ENCODE data around the gene KIAA0930.

The KIAA0930 gene

DNA sequence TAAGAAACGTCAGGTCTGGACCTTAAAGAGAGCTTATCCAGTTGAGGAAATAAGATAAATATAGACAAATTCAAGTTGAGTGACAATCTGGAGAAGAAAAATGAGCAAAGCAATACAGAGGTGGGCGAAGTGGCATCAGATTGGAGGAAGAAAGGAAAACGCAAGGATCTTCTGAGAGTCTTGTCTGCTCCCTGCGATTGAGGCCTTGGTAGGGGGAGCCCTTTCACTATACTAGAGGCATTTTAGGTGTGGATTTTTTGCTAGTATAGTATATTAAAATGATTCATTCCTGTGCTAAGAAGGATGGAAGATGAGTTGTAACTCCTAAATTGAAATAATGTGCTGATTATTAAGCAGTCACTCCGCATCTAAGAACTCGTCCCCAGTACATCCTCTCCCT lies 68.9 kb downstream of the KIAA0930 start:
- DNase-seq, result no peak

DNA sequence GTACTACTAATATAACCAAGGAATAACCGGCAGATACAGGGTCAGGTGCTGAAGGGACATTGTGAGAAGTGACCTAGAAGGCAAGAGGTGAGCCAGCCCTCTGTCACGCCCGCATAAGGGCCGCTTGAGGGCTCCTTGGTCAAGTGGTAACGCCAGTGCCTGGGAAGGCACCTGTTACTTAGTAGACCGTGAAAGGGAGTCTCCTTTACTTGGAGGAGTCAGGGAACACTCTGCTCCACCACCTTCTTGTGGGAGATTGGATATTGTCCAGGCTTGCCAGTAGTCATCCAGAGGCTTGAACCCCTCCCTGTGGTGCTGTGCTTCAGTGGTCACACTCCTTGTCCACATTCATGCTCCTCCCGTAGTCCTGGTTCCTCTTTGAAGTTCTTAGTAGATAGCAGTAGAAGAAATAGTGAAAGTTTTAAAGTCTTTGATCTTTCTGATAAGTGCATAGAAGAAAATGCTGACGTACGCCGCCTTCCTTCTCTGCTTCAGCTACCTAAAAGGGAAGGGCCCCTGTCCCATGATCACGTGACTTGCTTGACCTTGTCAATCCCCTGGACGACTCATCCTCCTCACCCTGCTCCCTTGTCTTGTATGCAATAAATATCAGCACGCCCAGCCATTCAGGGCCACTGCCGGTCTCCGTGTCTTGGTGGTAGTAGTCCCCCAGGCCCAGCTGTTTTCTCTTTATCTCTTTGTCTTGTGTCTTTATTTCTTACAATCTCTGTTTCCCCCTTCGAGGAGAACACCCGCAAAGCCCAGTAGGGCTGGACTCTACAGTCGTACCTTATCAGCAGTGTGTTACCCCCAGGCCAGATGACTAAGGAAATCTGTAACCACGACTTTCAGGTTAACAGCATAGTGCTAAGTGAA lies 70.9 kb downstream of the KIAA0930 start:
- no peak for DNase-seq

DNA sequence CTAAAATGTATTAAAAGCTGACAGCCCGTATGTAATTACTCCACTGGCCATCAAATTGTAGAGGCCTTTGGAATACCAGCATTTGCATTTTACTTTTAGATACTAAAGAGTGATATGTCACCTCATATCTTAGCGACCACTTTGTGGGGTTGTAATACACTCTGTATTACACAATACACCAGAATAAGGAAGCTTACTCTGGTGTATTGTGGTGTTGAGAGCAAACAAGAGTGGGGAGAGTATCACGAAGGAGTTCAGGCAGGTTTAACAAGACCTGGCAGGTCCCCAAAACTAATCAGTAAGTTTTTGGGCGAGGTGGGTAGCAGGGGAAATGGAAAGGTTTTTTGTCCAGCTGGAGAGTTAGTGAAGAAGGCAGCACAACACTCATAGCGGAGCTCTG lies 73.8 kb downstream of the KIAA0930 start:
- no peak for DNase-seq

DNA sequence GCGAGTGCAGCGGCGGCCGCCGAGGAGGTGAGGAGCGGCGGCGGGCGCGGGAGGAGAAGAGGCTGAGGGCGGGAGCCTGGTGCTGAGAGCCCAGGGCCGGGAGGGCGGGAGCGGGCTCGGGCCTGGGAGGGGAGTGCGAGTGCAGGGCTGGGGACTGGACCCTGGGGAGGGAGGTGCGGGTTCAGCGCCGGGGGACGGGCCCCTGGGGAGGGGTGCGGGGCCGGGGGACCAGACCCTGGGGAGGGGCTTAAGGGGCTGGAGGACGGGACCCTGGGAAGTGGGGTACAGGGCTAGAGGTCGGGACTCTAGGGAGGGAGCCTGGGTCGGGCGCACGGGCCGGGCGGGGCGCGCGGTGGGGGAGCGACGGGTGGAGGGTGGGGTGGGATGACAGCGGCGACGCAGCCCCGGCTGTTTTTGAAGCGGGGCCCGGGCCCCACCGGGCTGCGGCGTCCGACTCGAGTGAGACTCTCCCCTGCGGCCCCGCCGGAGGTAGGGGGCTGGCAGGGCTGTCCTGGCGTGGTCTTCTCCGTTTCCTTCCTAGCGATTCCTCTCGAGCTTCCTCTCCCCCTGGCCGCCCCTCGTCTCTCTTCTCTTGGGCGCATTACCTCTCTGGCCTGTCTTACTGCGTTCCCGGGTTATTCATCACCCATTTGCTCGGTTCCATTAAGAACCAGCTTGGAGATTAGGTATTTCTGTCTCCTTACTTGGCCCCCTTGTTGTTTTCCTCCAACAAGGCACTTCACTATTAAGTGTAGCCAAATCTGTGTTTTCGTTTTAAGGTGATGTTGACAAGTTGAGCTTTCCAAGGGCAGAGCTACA lies 76.2 kb downstream of the KIAA0930 start:
- DNase-seq, result peak; percentile 16

DNA sequence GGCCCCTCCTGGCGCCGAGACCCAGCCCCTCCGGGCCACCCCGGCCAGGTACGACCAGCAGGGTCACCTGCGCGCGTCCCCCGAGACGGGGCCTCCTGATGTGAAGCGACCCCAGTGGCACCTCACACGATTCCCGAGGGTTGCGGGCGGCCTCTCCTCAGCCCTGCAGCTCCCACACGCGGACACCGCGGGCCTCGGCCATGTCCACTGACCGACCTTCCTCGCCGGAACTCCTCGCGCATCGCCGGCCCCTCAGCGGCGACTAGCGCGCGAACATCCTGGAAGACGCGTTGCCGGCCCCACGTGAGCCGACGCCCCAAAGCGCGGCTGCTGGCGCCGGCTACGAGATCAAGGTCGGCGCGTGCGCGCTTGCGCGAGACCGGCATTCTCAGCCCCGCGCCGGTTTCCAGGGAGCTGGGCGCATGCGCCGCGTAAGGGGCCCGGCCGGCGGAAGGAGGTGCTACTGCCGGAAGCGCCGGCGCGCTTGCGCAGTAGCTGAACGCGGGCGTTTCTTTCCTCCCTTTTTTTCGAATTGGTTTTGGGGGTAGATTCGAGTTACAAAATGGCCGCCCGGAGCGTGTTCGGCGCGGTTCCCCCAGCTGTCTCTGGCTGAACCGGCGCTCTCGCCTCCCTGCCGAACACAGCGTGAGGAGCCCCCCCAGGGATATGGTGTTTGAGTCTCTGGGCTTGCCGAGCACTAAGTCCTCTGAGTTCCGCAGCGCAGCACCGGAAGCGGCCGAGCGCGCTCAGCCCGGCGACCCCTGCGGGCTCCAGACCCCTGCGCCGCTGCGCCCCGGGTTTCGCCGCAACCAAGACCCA lies 77.0 kb downstream of the KIAA0930 start, which contains the start of gene NUP50:
NUP50 (plus strand) TSS at position 475 of the 819 bp plus-strand sequence. CDS start 4,253 bp downstream, outside the sequence.
- peak; percentile 95 for DNase-seq

DNA sequence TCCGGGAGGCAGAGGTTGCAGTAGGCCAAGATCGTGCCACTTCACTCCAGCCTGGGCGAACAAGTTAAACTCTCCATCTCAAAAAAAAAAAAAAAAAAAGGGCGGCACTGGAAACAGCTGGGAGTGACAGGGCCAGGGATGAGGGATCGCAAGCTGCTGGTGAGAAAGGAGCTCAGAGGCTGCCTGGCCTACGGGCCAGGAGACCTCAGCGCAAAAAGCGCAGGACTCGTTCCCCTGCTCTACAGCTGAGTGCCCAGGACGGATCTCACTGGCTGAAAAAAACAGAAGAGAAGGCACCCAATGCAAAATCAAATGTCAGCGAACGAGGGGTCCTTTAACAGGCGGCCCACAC lies 77.6 kb downstream of the KIAA0930 start:
- DNase-seq, result no peak

DNA sequence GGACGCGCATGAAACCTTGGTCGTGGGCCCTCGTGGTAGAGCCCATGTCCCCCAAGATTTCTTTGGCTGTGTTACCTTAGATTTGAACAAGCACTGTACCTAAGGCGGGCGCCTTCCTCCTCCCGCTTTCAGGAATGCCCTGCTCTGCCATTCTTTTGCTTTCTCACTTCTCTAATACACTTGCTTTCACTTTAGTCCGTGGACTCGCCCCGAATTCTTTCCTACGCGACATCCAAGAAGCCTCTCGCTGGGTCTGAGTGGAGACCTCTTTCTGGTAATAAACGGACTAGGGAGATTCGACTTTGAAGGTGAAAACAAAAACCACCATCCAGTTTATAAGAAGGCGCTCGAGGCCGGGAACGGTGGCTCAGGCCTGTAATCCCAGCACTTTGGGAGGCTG lies 78.2 kb downstream of the KIAA0930 start:
- DNase-seq, result no peak

DNA sequence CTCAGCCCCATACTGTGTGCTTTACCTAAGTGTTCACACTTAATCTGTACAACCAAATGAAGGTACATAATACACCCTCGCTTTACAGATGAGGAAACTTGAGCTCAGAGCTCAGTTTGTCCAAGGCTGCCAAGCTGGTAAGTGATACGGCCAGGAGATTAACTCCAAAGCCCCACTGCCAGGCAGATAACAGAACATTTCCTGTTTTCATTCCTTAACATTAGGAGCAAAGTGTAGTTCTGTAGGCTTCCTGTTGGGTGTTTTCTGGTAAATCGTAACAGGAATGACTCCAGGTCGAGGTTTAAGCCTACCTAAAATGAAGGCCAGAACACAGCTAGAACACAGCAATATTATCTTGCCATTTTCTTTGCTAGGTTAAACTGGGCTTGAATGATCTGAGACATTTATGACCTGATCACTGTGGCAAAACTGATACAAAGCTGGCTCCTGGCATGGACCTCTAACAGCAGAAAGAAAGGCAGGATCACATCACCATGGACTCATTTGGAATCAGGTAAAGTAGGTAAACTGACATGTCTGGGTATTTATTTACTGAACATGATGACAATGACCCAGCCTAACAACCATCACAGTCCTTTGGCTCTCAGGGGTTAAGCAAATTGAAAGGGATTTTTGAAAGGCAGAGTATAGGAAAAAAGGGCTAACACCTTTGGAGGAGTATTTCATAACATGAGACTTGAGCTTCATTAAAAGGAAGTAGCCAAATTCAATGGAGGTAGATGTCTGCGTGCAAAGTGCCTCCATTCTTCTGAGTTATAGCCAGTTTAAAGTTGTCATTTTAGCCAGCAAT lies 80.8 kb downstream of the KIAA0930 start:
- DNase-seq, result no peak

DNA sequence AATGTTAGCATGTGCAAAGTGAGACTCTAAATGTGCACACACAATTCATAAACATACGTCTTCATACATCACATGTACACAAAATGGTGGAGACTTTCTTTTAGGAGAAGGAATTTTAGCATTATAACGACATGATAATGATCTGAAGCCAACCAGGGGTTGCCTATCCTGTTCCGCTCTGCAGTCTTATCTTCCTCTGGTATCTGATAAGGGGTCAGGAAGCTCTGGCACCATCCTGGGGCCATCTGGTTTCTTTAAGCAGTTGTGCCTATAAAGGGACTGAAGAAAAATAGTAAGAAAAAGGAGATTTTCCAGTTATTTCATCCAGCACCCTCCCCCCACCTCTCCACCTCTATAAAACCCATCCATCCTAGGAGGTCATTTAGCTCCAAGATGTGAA lies 82.8 kb downstream of the KIAA0930 start:
- no peak for DNase-seq

DNA sequence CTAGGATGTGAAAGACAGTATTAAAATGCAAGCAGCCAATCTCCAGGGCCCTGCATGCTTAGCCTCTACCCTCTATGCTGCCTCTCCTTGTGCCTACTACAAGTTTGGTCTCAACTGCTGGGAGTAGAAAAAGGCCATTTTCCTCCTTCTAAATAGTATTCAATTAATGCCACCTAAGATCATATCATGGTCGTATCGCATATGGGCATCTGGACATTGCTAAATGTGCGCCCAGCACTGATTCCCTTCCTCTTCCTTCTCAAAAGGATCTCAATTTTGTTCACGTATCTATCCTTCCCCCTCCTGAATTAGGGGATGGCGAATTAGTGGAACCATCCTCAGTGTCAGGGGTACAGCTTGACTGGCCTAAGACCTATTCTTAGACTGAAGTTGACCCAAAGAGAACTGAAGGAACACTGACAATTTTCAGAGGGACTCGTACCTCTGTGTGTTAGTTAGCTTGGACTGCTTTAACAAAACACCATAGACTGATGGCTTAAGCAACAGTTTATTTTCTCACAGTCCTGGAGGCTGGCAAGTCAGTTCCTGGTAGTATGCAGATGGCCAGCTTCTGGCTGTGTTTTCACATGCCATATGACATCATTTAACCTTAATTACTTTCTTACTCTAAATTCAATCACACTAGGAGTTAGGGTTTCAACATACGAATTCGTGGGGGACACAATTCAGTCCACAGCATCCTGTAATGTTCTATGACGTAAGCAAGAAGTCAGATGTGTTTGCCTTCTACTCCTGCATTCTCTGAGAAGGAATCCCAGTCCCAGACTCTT lies 85.4 kb downstream of the KIAA0930 start:
- DNase-seq, result no peak

DNA sequence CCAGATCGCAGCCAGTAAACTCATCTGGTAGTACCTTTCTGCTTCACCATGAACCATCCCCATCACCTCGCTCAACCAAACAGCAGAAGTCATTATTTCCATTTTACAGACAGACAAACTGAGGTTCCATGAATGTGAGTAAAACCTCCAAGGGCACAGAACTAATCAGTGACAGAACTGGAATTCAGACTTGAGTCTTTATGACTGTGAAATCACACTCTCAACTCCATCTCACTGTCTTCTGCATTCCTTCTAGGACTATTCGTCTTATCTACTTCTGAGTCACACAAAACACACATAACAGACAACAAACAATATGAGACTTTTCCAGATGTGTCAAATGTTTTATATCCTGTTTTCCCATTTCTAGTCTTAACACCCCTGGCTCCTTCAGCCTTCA lies 86.3 kb downstream of the KIAA0930 start:
- DNase-seq, result no peak

DNA sequence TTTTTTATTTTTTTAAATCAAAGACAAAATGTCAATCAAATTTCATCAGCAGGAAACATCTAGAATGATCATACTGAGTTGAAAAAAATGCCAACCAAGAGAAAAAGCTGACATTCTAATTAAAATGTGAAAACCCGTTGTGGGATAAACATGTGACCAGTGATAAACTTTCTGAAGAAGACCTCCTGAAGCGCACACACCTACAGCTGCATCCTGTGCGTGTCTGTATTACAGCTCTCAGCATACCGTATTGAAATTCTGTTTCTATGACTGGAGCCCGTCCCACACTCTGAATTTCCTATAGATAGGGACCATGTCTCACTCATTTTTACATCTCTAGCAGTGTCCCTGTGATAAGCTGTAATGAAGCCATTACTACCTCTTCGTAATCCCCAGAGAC lies 89.2 kb downstream of the KIAA0930 start:
- no peak for DNase-seq

DNA sequence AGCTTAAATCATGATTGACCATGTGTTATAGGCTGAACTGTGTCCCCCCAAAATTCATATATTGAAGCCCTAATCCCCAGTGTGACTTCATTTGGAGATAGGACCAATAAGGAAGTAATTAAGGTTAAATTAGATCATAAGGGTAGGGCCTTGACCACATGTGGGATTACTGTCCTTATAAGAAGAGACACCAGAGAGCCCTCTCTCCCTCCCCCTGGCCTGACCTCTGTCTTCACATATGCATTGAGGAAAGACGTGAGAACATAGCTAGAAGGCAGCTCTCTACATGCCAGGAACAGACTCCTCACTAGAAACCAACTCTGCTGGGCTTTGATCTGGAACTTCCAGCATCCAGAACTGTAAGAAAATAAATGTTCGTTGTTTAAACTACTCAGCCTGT lies 90.6 kb downstream of the KIAA0930 start:
- no peak for DNase-seq

DNA sequence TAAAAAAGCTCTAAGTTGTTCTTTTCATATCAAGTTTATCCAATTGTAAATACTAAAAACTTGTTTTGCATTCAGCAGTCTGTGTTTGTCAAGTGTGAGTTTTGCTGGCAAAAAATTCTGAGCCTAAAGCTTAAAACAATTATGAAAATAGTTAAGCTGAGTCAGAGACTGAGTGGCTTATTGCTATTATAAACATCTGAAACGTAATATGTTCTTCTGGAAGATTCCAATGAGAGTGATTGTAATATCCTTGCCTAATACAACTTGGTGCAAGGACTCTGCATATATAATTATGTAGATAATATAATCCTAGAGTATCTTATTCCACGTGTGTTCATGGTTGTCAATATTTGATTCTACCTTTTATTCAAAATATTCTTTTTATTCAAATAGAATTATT lies 91.0 kb downstream of the KIAA0930 start:
- no peak for DNase-seq

DNA sequence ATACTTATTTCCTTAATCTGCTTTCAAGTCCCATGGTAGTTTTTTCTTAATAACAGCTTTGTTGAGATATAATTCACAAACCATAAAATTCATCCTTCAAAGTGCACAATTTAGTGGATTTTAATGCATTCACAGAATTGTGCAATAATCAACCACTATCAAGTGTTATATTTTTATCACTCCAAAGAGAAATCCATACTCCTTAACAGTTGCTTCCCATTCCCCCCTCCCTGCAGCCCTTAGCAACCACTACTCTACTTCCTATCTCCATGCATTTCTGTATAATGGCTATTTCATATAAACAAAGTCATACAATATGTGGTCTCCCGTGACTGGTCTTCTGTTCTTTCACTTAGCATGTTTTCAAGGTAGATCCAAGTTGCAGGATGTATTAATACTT lies 95.8 kb downstream of the KIAA0930 start:
- DNase-seq, result no peak

DNA sequence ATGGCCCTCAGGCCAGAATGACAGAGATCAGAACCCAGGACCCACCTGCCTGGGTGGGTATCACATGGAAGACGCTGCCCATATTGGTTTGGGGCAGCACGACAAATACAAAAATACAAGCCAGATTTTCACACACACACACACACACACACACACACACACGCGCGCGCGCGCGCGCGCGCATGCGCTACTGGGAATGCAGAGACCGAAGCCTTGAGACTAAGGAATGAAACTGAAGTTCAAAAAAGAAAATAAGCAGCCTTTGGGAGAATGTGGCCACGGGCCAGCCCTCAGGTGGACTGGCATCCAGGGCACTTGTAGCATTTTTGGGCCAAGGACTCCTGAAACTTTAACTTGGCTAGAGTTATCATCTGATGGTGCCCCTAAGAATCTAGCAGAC lies 98.3 kb downstream of the KIAA0930 start:
- DNase-seq, result no peak
